ENCODE measurements around the gene PGAP3. TPM values are rescaled to one million over a fixed set of nuclear protein-coding genes. Genes with fewer than 3 reads are reported as not detected.

PGAP3 gene
- total RNA-seq, 2 experiments from 2014 or later, result 6.4 to 7.4 TPM

GRCh38 chr17:39627712-39628516 is 59.9 kb downstream of the PGAP3 start:
- POLR2A ChIA-PET, result interaction anchor here (0.7 to 1.5 kb wide), 3 partner anchors 23 to 102 kb away, joined by 3 read pairs; partner anchors contain the start of gene MIEN1
- Mint-ChIP-seq H3K27me3 (peaks cover 28% of the 10 kb centered on the region), H3K36me3 (ENCODE audit: low read depth) (no peaks in the 10 kb centered on the region), H3K9me3 (no peaks in the 10 kb centered on the region), H3K4me3 (peak overlapping the region; percentile 1), H3K27ac (no peak overlapping the region), H3K4me1 (ENCODE audit: low read depth) (peaks cover 16% of the 10 kb centered on the region)
- intact Hi-C loops (cut with micrococcal nuclease), result loop anchor here (10.0 kb wide), 1 partner anchor 357 kb away; the partner anchor contains the start of gene PSMD3
- TF ChIP-seq, protein P1, sequence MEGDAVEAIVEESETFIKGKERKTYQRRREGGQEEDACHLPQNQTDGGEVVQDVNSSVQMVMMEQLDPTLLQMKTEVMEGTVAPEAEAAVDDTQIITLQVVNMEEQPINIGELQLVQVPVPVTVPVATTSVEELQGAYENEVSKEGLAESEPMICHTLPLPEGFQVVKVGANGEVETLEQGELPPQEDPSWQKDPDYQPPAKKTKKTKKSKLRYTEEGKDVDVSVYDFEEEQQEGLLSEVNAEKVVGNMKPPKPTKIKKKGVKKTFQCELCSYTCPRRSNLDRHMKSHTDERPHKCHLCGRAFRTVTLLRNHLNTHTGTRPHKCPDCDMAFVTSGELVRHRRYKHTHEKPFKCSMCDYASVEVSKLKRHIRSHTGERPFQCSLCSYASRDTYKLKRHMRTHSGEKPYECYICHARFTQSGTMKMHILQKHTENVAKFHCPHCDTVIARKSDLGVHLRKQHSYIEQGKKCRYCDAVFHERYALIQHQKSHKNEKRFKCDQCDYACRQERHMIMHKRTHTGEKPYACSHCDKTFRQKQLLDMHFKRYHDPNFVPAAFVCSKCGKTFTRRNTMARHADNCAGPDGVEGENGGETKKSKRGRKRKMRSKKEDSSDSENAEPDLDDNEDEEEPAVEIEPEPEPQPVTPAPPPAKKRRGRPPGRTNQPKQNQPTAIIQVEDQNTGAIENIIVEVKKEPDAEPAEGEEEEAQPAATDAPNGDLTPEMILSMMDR (IDR thresholded peaks at IDR 0.05), result no peak
- DNase-seq (no peak), ATAC-seq (no peak)
- CTCF ChIA-PET, result interaction anchor here (1.3 to 9.4 kb wide), 4 partner anchors 9 to 26 kb away, joined by 3 to 111 read pairs (median 9); no protein-coding TSS in a partner anchor

DNA sequence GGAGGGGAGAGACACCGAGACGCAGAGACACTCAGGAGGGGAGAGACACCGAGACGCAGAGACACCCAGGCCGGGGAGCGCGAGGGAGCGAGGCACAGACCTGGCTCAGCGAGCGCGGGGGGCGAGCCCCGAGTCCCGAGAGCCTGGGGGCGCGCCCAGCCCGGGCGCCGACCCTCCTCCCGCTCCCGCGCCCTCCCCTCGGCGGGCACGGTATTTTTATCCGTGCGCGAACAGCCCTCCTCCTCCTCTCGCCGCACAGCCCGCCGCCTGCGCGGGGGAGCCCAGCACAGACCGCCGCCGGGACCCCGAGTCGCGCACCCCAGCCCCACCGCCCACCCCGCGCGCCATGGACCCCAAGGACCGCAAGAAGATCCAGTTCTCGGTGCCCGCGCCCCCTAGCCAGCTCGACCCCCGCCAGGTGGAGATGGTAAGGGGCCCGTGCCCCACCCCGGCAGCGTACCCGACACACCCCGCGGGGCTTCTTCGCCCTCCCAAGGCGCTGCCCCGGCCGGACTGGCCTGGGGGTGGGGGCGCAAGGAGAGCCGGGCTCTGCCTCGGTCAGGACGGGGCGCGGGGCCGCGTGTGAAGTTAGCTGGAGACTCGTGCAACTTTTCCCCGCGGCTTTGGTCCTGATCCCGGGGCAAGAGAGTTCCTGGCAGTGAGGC is 60.7 kb downstream of the PGAP3 start:
- Mint-ChIP-seq H3K4me3 (peak overlapping the region; percentile 24), H3K27ac (no peak overlapping the region), H3K27me3 (peaks cover 28% of the 10 kb centered on the region), H3K36me3 (ENCODE audit: low read depth) (no peaks in the 10 kb centered on the region), H3K9me3 (no peaks in the 10 kb centered on the region), H3K4me1 (ENCODE audit: low read depth) (peaks cover 19% of the 10 kb centered on the region)
- intact Hi-C loops (cut with micrococcal nuclease), result loop anchor here (10.0 kb wide), 1 partner anchor 358 kb away; the partner anchor contains the start of gene PSMD3
- DNase-seq, result no peak
- ATAC-seq, result no peak
- TF ChIP-seq, protein P1 (IDR thresholded peaks at IDR 0.05), result no peak
- ChIA-PET POLR2A (interaction anchor here (0.8 to 1.3 kb wide), 2 partner anchors 103 to 149 kb away, joined by 3 read pairs; partner anchors contain the start of gene MIEN1), CTCF (interaction anchor here (2.1 to 10.5 kb wide), 3 partner anchors 8 to 79 kb away, joined by 7 to 161 read pairs (median 111); no protein-coding TSS in a partner anchor)

- ChIA-PET CTCF (interaction anchor here (7.8 to 10.5 kb wide), 4 partner anchors 8 to 78 kb away, joined by 111 to 224 read pairs (median 146); partner anchors contain the start of genes PNMT, STARD3 and TCAP), POLR2A (interaction anchor here (0.8 to 1.3 kb wide), 2 partner anchors 103 to 150 kb away, joined by 3 read pairs; partner anchors contain the start of gene MIEN1)
- intact Hi-C loops (cut with micrococcal nuclease), result loop anchor here (10.0 kb wide), 1 partner anchor 358 kb away; the partner anchor contains the start of gene PSMD3
- Mint-ChIP-seq H3K4me1 (ENCODE audit: low read depth) (peaks cover 23% of the 10 kb centered on the region), H3K4me3 (peak within 1 kb of the TSS; percentile 33), H3K27me3 (peaks cover 28% of the 10 kb centered on the region), H3K27ac (no peak within 1 kb of the TSS), H3K36me3 (ENCODE audit: low read depth) (no peaks in the 10 kb centered on the region), H3K9me3 (no peaks in the 10 kb centered on the region)
- TF ChIP-seq, protein P1 (IDR thresholded peaks at IDR 0.05), result no peak
- DNase-seq, result peak; percentile 56
- ATAC-seq, result no peak
Measured at GRCh38 chr17:39626171-39627046, 61.4 kb downstream of the PGAP3 start, which contains the start of gene PPP1R1B. TSS of gene PPP1R1B (plus strand) at chr17:39626952. CDS start at chr17:39627393, 441 bp downstream.

DNA sequence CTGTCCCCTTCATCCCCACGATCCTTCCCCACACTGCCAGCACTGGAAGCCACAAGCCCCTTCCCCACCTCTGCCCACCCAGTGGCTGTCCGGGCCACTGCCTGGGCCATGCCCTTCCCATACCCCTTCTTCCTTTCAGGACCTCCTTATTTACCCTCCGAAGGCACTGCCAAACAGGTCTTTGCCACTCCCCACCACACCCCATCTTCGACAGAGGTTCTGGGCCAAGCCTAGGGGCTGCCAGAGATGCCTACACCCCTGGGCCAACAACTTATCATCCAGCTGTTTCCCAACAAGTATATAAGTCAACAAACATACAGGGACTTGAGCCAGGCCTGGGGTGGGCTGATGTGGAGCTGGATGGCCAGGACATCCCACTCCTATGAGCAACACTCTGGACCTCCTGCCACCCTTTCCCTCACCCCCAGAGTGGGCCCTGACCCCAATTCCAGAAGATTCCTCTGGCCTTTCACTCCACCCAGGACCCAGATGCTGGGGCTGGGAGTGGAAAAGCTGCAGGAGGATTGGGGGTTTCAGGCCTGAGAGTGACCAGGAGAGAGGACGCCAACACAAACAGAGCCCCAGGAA is 62.6 kb downstream of the PGAP3 start:
- intact Hi-C loops (cut with micrococcal nuclease), result loop anchor here (10.0 kb wide), 1 partner anchor 360 kb away; the partner anchor contains the start of gene PSMD3
- CTCF ChIA-PET, result interaction anchor here (1.0 to 10.5 kb wide), 11 partner anchors 9 to 129 kb away, joined by 3 to 224 read pairs (median 75); partner anchors contain the start of genes PNMT, STARD3 and TCAP
- POLR2A ChIA-PET, result interaction anchor here (0.6 kb wide), 1 partner anchor 67 kb away, joined by 3 read pairs; no protein-coding TSS in a partner anchor
- H3K27me3 Mint-ChIP-seq, result peaks cover 25% of the 10 kb centered on the region
- peaks cover 20% of the 10 kb centered on the region for H3K4me1 Mint-ChIP-seq (ENCODE audit: low read depth)
- no peaks in the 10 kb centered on the region for H3K9me3 Mint-ChIP-seq
- no peak overlapping the region for H3K27ac Mint-ChIP-seq
- no peak overlapping the region for H3K4me3 Mint-ChIP-seq
- DNase-seq (no peak), ATAC-seq (no peak)
- H3K36me3 Mint-ChIP-seq (ENCODE audit: low read depth), result no peaks in the 10 kb centered on the region
- TF ChIP-seq, protein P1 (IDR thresholded peaks at IDR 0.05), result no peak

Measured in activated CD8-positive, alpha-beta T cell treated with anti-CD3 and anti-CD28 coated beads for 36 hours (primary cell).